Measurements from ENCODE around the gene F7. TPM values are rescaled to one million over a fixed set of nuclear protein-coding genes. Genes with fewer than 3 reads are reported as not detected.

Gene F7
- total and polyA plus RNA-seq, 9 of the 15 experiments (the other 6 are each of a cell fraction or from before 2014, with no cell fraction given): not detected

GRCh38 chr13:113166681-113167080, 61.1 kb downstream of the F7 start:
- intact Hi-C loops (cut with micrococcal nuclease) (no loop called here), in situ Hi-C loops (cut with MboI) (no loop called here)
- Histone ChIP-seq H3K79me2 (ENCODE audit: control insufficient read depth, insufficient read depth, low read length) (no peaks in the 10 kb centered on the region), H2AFZ (ENCODE audit: low read depth, low read length) (no peak overlapping the region), H3K27me3 (ENCODE audit: control insufficient read depth in 2 of 2, insufficient read depth in 2 of 2, low read length in 2 of 2) (no peaks in the 10 kb centered on the region), H4K20me1 (replicated peaks; ENCODE audit: control insufficient read depth, insufficient read depth, low read length) (no peaks in the 10 kb centered on the region), H3K9me1 (ENCODE audit: control insufficient read depth, insufficient read depth, low read length) (no peaks in the 10 kb centered on the region), H3K4me3 (no peak overlapping the region), H3K9ac (ENCODE audit: insufficient read depth in 1 of 2, low read depth in 2 of 2, low read length in 2 of 2) (no peak overlapping the region), H3K27ac (ENCODE audit: extremely low read depth, low read depth, low read length) (no peak overlapping the region), H3K4me2 (ENCODE audit: insufficient read depth, low read length) (no peak overlapping the region), H3K36me3 (ENCODE audit: control insufficient read depth, insufficient read depth, low read length) (peaks cover 15% of the 10 kb centered on the region; the same call in 2 of the 3 replicates), H3K9me3 (replicated peaks; ENCODE audit: control insufficient read depth, insufficient read depth, low read depth, low read length) (no peaks in the 10 kb centered on the region), H3K4me1 (replicated peaks in 1 of 2; ENCODE audit: control insufficient read depth in 2 of 2, insufficient read depth in 2 of 2, low read length in 2 of 2) (peaks cover 0 to 7% of the 10 kb centered on the region in 2 experiments; a peak in 2 of 5 replicates)
- 95% methylated on average over 5 of the region's 5 CpGs for WGBS (ENCODE audit: insufficient coverage, low coverage, missing lambda C conversion rate)
- ATAC-seq (no peak), FAIRE-seq (no peak), DNase-seq (ENCODE audit: extremely low read depth in 1 of 4, low spot score in 3 of 4) (no peak)
- ChIA-PET POLR2A (no interaction called here), CTCF (ENCODE audit: low intra/inter-chr PET ratio) (no interaction called here)
- BruUV-seq (replicated peaks): no TSS peak
- TF ChIP-seq ZKSCAN3 (CRISPR knock-in tag; IDR thresholded peaks at IDR 0.05) (no peak), VEZF1 (CRISPR knock-in tag; IDR thresholded peaks at IDR 0.05) (no peak), SIN3B (IDR thresholded peaks at IDR 0.05; ENCODE audit: low read depth) (no peak), NFRKB (IDR thresholded peaks at IDR 0.05; ENCODE audit: low read depth) (no peak), SNRNP70 (optimal IDR thresholded peaks at IDR 0.05; ENCODE audit: low read depth, low read length) (no peak), FOXA3 (CRISPR knock-in tag; conservative IDR thresholded peaks at IDR 0.05 in 1 of 2, IDR thresholded peaks at IDR 0.05 in 1 of 2) (no peak), NCOA4 (IDR thresholded peaks at IDR 0.05; ENCODE audit: partially characterized antibody) (no peak), POLR3G (IDR thresholded peaks at IDR 0.05; ENCODE audit: extremely low read depth, insufficient read length, insufficient replicate concordance) (no peak), GMEB1 (CRISPR knock-in tag; IDR thresholded peaks at IDR 0.05) (no peak), HNRNPL (IDR thresholded peaks at IDR 0.05; ENCODE audit: low read depth, low read length) (no peak), SMARCB1 (IDR thresholded peaks at IDR 0.05; ENCODE audit: insufficient read length, low read depth) (no peak), POLR2AphosphoS5 (IDR thresholded peaks at IDR 0.05; ENCODE audit: control insufficient read depth, insufficient read depth, low read depth, low read length) (no peak), SLC30A9 (CRISPR knock-in tag; IDR thresholded peaks at IDR 0.05) (no peak), ZBTB11 (CRISPR knock-in tag; IDR thresholded peaks at IDR 0.05) (no peak), ZEB2 (IDR thresholded peaks at IDR 0.05) (no peak), IFI16 (CRISPR knock-in tag; IDR thresholded peaks at IDR 0.05) (no peak), CAMTA2 (CRISPR knock-in tag; conservative IDR thresholded peaks at IDR 0.05) (no peak)
